Activated CD4-positive, alpha-beta T cell treated with anti-CD3 and anti-CD28 coated beads, Interleukin-2, amount 50 U/mL, for 24 hours (primary cell): ENCODE results near the gene LGALS7B.
"Not testable (repeated sequence)": the region's sequence is repeated elsewhere in the genome, so short reads cannot be mapped to it uniquely, and the experiment has no call there.

Experiments
- DNase-seq, 2 donors: peaks; one replicate each; pipeline ENCODE4 v3.0.0-alpha.2; 2020; ENCODE audit warnings: low read depth in 1 of 2, low spot score in 1 of 2

Gene LGALS7B

DNA sequence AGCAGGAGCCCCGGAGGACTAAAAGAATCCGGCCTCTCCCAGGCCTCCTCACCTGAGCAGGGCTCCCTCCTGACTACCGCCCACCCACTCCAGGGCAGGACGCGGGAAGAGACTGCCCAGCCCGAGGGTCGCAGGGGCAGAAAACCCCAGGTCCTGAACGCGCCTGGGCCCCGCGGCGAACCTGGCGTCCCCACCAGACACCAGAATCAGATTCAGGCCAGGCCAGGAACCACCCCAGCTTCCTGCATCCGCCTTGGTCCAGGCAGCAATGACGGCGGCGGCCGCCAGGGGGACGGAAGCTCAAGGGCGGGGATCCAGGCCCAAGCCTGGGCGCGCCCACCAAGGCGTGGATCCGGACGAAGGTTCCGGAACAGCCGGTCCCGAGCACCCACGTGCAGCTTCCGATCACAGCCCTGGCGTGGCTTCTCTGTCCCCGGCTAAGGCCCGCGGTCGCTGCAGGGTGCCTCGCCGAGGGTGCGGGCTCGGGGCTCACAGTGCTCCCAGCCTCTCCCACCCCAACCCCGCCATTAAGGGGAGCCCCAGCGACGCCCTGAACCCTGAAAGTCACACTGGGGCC, 19.3 kb upstream of the LGALS7B start:
- peak; percentile 71 to 77 for DNase-seq

DNA sequence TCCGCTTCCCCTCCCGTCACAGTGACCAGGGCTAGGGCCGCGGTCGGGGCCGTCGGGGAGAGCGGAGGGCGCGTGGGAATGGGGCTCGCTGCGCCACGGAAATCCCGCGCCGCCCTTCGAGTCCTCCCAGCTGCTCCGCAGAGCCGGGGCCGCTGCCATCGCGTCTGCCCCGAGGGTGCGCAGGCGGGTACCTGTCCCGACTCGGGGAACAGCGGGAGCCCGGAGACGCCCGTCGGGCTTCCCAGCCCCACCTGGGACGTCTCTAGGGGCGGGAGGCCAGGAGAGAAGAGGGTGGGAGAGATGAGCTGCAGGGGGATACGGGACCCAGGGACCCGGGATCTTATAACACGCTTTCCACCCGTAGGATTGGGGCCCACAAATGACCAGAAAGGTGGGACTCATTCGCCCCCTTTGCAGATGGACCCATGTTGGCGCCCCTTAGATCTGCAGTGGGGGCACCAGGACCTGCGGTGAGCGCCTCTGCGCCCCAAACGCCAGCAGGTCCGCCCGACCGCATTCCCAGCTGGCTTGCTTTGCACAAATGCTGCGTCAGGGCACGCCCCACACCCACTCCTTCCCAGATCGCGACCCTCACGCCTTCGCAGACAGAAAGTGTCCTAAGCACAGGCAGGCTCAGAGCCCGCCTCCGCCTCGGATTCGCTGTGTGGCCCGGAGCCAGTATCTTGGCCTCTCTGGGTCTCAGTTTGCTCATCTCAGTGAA, 18.6 kb upstream of the LGALS7B start:
- not testable (repeated sequence) for DNase-seq

DNA sequence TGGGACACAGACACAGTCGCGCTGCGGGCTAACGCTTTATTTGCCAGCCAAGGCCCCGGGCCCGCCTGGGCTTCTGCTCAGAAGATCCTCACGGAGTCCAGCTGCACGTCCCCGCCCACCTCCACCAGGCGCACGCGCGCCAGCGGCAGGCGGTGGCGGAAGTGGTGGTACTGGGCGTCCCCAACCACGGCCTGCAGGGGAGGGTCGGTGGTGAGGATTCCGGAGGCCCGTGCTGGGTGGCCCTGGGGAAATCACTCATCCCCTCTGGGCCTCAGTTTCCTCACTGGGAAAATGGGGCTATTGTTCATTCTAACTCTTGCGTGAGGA, 18.1 kb upstream of the LGALS7B start:
- not testable (repeated sequence) for DNase-seq

GRCh38 chr19:38771569-38771968, 17.4 kb upstream of the LGALS7B start:
- DNase-seq, result not testable (repeated sequence)

DNA sequence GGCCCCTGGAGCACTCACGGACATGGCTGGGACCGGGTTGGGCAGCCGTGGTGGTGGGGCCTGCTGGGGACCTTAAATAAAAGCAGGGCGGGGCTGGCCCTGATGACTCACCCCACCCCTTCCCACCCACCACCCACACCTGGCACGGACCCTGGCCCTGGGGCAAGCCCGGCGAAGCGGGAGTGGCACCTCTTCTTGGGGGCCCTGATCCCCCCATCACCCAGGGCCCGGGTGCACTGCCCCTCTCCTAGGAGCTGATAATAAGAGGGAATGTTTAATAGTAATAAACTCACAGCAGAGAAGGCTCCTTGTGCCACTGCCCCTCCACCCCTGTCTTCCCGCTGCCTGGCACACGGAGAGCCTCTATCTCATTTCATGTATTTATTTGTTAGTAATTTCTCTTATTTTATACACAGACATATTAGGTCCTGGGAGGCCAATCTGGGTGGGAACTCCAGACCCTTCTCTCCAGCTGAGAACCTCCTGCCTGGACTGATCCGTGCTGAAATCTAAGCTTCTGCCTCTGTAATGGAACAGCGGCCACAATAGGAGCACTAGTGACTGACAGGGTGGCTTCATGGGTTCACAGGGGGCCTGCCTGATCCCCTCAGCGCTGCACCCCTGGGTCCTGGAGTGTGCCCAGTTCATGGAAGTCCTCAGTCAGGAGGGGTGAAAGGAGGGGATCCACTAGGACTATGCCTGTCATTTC, 15.4 kb upstream of the LGALS7B start, which contains the start of gene LGALS7:
Gene LGALS7, minus strand, starts transcription at position 49 of the 709 bp plus-strand sequence. Its CDS starts 25 bp downstream, at position 24.
- DNase-seq, result no peak

GRCh38 chr19:38774181-38774950, 14.6 kb upstream of the LGALS7B start:
- no peak for DNase-seq

- no peak for DNase-seq
Observed at GRCh38 chr19:38778733-38779132, 10.3 kb upstream of the LGALS7B start.

GRCh38 chr19:38780443-38780842, 8.6 kb upstream of the LGALS7B start:
- no peak for DNase-seq

DNA sequence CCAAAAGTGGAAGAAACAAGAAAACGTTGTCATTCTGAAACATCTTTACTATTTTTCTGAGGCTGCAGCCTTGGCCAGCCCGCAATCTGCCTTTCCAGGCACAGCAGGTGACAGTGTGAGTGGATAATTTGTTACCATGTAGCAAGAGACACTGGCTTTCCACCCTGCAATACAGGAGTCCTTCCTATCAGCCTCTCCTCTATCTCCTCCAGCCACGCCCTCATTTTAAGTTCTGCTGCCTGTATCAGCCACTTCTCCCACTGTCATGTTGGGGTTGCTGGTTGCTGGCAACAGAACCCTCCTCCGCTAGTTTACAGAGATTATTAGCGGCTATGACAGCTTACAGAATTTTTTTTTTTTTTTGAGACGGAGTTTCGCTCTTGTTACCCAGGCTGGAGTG, 7.9 kb upstream of the LGALS7B start:
- DNase-seq, result no peak

- DNase-seq, result not testable (repeated sequence)
Observed at GRCh38 chr19:38782212-38782611, 6.8 kb upstream of the LGALS7B start.

GRCh38 chr19:38784224-38784623, 4.8 kb upstream of the LGALS7B start:
- no peak for DNase-seq

DNA sequence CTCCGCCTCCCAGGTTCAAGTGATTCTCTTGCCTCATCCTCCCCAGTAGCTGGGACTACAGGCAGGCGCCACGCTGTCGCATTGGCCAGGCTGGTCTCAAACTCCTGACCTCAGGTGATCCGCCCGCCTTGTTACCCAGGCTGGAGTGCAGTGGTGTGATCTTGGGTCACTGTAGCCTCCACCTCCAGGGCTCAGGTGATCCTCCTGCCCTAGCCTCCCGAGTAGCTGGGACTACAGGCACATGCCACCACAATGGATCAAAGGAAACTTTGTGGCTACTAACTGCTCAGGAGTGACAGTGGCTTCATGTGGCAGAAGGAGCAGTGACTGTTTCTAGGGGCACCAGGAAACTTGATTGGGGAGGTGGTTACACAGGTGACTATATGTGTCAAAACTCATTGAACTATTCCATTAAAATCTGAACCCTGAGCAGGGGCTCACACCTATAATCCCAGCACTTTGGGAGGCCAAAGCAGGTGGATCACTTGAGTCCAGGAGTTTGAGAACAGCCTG, 3.8 kb upstream of the LGALS7B start:
- DNase-seq, result no peak

DNA sequence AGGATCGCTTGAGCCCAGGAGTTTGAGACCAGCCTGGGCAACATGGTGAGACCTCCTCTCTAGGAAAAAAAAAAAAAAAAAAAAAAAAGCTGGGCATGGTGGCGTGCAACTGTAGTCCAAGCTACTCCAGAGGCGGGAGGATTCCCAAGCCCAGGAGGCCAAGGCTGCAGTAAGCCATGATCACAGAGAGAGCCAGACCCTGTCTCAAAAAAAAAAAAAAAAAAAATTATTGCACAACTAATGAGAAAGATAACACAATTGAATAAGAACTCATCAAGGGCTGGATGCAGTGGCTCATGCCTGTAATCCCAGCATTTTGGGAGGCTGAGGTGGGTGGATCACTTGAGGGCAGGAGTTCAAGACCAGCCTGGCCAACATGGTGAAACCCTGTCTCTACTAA, 2.9 kb upstream of the LGALS7B start:
- DNase-seq, result not testable (repeated sequence)

- no peak for DNase-seq
Observed at GRCh38 chr19:38786572-38787265, 2.3 kb upstream of the LGALS7B start.

DNA sequence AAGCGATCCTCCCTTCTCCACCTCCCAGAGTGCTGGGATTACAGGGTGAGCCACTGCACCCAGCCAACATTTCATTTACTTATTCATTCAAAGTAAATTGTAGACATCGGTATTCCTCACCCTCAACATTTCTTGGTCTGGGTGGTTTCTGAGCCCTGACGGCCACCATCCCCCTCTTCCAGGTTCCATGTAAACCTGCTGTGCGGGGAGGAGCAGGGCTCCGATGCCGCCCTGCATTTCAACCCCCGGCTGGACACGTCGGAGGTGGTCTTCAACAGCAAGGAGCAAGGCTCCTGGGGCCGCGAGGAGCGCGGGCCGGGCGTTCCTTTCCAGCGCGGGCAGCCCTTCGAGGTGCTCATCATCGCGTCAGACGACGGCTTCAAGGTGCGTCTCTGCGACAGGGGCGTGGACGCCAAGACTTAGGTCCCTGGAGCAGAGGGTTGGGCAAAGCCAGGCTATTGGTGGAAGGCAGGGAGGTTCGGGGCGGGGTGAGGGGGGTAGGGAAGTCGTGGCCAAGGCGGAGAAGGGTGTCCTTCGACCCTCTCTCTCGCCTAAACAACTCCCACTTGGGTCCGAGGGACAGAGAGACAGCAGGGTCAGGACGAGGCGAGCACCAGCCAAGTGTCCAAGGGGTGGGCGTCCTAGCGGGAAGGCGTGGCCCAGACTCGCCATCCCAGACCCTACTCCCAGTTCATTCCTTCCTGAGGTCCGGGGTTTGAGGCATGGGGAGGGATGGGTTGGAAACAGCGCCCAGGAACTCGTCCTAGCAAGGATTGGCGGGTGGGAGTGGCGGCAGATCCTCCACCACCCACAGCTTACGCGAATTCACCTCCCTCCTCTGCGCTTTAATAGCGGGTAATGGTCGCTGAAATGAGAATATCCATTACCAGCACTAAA, 1.8 kb downstream of the LGALS7B start:
- not testable (repeated sequence) for DNase-seq

DNA sequence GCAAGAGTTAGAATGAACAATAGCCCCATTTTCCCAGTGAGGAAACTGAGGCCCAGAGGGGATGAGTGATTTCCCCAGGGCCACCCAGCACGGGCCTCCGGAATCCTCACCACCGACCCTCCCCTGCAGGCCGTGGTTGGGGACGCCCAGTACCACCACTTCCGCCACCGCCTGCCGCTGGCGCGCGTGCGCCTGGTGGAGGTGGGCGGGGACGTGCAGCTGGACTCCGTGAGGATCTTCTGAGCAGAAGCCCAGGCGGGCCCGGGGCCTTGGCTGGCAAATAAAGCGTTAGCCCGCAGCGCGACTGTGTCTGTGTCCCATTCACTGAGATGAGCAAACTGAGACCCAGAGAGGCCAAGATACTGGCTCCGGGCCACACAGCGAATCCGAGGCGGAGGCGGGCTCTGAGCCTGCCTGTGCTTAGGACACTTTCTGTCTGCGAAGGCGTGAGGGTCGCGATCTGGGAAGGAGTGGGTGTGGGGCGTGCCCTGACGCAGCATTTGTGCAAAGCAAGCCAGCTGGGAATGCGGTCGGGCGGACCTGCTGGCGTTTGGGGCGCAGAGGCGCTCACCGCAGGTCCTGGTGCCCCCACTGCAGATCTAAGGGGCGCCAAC, 2.6 kb downstream of the LGALS7B start:
- DNase-seq, result not testable (repeated sequence)

GRCh38 chr19:38792250-38793111, 3.5 kb downstream of the LGALS7B start:
- no peak for DNase-seq

GRCh38 chr19:38793177-38793576, 4.2 kb downstream of the LGALS7B start:
- no peak for DNase-seq
